Ovary (tissue), 3 donors: ENCODE measurements around the gene ANKRD34C.

Source experiments
- EP300 ChIP-seq: sonication (generic); formaldehyde crosslinking; IDR thresholded peaks from one replicate; pipeline ENCODE4 v1.6.1; 2017; ENCODE audit warnings: antibody characterized with exemption
- TF ChIP-seq, protein P1 (sequence below), 3 donors: fragments of 450-650 bp in 2 of 3; fragments of 200-600 bp in 1 of 3; IDR thresholded peaks; one replicate each; pipeline versions ENCODE4 v1.5.1 to v1.8.0; 2016 to 2022; ENCODE audit warnings: antibody characterized with exemption in 3 of 3, mild to moderate bottlenecking in 1 of 3
- donor health status: DM: no; HTN: no; CAD: no.

- TF ChIP-seq, protein P1, sequence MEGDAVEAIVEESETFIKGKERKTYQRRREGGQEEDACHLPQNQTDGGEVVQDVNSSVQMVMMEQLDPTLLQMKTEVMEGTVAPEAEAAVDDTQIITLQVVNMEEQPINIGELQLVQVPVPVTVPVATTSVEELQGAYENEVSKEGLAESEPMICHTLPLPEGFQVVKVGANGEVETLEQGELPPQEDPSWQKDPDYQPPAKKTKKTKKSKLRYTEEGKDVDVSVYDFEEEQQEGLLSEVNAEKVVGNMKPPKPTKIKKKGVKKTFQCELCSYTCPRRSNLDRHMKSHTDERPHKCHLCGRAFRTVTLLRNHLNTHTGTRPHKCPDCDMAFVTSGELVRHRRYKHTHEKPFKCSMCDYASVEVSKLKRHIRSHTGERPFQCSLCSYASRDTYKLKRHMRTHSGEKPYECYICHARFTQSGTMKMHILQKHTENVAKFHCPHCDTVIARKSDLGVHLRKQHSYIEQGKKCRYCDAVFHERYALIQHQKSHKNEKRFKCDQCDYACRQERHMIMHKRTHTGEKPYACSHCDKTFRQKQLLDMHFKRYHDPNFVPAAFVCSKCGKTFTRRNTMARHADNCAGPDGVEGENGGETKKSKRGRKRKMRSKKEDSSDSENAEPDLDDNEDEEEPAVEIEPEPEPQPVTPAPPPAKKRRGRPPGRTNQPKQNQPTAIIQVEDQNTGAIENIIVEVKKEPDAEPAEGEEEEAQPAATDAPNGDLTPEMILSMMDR (IDR thresholded peaks at IDR 0.05): no peak
- no peak for TF ChIP-seq EP300
Measured at GRCh38 chr15:79315623-79316328, 33.3 kb downstream of the ANKRD34C start.
